GM19328 (cell line): Measurements from ENCODE around the gene SPTBN1.
"Not testable (repeated sequence)": the region's sequence is repeated elsewhere in the genome, so short reads cannot be mapped to it uniquely, and the experiment has no call there.

ENCODE experiments used
- ATAC-seq: cut with Tn5 transposase; IDR thresholded peaks from one replicate; pipeline ENCODE4 v1.9.1; 2021; ENCODE audit warnings: mild to moderate bottlenecking, moderate library complexity; ENCODE audit not compliant: unreplicated experiment

SPTBN1 gene

GRCh38 chr2:54524226-54524991 lies 68.3 kb downstream of the SPTBN1 start:
- no peak for ATAC-seq

GRCh38 chr2:54525321-54525720 lies 69.2 kb downstream of the SPTBN1 start:
- ATAC-seq = no peak

- no peak for ATAC-seq
Measured at GRCh38 chr2:54526226-54526879, 70.2 kb downstream of the SPTBN1 start.

DNA sequence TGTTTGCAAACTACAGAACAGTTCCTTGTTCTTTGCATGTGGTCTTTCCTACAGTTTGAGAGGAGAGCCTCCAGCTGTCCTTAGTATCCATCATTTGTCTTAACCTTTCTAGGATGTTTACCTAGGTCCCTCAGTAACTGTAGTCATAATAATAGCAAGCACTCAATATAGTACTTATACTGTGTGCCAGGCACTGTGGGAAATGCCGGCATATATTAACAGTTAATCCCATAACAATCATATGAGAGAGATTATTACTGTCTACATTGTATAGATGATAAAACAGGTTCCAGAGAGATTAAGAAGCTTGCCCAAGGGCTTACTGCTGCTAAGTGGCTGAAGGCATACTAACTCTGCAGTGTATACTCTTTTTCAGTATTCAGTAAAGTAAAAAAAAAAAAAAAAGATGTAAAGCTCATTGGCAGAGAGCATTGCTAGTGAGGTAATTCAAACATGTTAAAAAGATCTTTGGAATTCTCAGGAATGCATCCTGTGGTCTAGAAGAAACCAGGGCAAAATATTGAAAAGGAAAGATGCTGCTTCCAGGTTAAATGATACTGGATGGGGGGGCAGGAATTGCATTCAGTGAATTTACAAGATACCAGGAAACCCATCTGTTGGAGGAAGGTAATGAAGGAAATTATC lies 72.3 kb downstream of the SPTBN1 start:
- no peak for ATAC-seq

DNA sequence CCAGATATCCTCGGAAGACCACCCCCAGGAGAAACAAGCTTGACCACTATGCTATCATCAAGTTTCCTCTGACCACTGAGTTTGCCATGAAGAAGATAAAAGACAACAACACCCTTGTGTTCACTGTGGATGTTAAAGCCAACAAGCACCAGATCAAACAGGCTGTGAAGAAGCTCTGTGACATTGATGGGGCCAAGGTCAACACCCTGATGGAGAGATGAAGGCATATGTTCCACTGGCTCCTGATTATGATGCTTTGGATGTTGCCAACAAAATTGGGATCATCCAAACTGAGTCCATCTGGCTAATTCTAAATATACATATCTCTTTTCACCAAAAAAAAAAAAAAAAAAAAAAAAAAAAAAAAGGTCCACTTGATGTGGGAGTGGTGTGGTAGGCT lies 73.4 kb downstream of the SPTBN1 start:
- ATAC-seq = not testable (repeated sequence)

DNA sequence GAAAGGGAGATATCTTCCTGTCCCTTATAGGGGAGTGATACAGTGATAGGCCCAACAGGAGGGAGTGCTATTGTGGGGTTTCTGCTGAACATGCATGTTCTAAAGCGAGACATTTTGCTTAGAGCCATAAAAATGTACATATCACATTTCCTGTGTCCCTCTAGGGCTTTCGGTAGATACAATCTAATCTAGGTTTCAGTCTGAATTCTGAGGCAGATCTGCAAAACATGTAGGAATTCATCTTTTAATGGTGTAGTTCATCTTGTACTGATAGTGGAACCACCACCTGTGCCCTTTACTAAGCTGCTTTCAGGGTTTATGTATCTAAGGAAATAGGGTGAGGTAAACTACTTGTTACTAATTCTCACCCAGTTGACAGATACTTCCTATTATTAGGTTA lies 73.8 kb downstream of the SPTBN1 start:
- no peak for ATAC-seq

GRCh38 chr2:54531558-54531957 lies 75.4 kb downstream of the SPTBN1 start:
- ATAC-seq = no peak

DNA sequence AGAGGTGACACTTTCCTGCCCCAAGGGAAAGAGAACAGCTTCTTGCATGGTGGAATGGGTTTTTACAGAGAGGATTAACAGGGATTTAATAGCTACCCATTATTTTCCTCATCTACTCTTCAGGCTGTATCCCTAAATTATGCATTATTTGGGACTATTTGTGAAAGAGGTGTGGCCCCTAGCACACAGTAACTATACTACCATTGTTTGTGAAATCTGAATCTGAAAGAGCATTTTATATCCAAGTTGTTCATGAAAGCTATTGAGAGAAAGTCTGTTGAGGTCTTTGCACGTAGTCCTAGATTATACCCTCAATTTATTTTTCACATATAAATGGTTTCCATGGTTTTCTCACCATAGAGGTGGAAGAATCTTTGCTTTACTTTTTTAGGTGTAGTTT lies 78.1 kb downstream of the SPTBN1 start:
- no peak for ATAC-seq

DNA sequence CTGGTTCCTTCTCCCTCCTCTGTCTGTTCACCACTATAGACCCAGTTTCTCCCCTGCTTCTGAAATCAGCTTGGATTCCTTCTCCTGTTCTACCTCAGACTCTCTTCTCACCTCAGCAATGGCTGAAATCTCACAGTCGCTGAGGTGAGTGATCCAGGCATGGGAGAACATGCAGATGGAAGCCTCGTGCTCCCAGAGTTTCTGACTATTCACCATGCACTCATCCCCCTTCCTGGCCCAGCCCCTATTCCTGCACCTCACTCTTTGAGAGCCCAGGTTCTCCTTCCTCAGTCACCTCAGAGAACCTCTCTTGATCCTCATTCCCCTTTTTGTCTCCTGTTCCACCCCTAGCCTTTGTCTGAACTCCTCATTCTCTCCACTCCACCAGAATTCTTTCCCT lies 78.5 kb downstream of the SPTBN1 start:
- no peak for ATAC-seq

- ATAC-seq = no peak
Measured at GRCh38 chr2:54535599-54536195, 79.6 kb downstream of the SPTBN1 start.

- no peak for ATAC-seq
Measured at GRCh38 chr2:54536720-54537119, 80.6 kb downstream of the SPTBN1 start.

GRCh38 chr2:54538537-54538936 lies 82.4 kb downstream of the SPTBN1 start:
- no peak for ATAC-seq

DNA sequence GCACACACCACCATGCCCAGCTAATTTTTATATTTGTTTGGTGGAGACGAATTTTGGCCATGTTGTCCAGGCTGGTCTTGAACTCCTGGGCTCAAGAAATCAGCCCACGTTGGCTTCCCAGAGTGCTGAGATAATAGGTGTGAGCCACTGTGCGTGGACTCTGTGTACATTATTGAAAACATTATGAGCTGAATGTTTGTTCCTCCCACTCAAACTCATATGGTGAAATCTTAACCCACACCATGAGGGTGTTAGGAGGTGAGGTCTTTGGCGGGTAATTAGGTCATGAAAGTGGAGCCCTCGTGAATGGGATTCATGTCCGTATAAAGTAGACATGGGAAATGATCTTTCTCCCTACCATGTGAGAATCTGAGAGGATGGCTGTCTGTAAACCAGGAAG lies 83.6 kb downstream of the SPTBN1 start:
- no peak for ATAC-seq

GRCh38 chr2:54540194-54540593 lies 84.1 kb downstream of the SPTBN1 start:
- no peak for ATAC-seq

DNA sequence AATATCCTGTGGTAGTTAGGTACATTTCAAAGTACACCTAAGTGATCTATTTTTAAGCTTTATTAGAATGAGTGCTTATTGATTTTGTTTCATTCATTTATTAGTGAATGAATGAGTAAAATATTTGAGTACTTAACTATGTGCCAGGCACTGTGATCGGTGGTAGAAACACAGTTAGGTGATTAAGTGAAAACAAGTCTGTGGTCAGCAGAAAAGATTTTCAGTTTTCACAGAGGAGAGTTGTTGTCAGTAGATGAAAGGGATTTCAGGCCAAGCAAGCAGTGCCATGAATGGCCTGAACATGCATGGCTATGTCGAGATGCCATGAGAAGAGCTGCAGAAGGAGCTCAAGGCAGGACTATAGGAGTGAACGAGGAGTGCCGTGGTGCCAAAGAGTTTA lies 85.9 kb downstream of the SPTBN1 start:
- no peak for ATAC-seq

DNA sequence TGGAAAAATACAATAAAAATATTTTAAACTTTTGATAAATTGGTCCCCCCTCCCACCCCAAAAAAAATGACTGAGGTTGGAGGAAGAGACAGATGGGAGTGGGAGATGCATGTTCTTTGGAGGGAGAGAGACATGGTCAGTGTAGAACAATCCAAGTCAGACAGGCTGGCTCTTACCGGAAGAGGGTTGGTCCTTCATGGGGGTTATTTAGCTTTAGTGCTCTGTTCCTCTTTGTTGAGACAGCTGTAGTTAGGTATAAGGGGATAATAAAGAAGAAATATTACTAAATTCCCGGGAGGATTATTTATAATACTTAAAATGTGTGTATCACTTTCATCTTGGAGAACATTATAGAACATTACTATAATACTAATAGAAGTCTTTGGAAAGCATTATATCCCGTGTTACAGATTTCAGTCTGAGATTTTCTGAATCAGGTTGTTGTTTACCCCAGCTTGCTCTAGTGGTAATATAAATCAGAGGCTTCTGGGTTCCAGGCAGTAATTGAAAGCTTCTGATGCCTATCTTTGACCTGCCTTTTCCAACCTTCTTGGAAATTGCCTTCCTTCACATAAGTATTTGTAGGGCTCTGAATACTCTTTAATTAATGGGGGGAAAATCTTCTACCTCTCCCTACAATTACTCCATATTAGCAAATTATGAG lies 87.7 kb downstream of the SPTBN1 start:
- ATAC-seq = no peak

DNA sequence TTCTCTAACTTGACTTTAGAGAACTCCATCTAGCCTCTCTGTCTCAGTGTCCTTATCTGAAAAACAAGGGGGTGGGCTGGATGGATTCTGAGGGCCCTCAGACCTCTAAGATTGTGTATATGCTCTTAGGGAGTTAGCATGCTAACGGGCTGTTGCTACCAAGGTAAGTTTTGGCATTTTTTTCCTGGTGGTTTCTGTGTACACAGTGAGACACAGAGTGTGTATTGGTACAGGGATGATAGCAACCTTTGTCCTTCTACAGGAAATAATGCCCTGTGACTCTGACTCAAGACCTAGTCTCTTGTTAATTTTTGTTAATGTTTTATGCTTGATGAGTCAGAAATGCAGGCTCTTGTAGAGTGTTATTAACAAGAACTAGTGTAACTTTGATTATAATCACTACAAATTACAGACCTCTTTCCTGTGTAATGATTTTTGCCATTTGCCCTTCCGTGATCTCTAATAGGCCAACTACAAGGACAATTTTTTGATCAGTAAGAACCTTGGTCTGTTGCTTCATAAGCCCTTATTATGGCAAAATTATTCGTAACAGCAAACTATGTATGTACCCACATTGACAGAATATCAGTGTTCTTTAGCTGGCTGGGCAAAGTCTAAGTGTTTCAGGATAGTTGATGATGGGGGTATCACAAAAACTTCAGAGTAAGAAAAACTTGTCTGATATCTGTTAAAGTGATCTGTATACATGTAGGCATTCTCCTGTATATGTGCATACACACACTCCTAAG lies 89.7 kb downstream of the SPTBN1 start:
- ATAC-seq = no peak

DNA sequence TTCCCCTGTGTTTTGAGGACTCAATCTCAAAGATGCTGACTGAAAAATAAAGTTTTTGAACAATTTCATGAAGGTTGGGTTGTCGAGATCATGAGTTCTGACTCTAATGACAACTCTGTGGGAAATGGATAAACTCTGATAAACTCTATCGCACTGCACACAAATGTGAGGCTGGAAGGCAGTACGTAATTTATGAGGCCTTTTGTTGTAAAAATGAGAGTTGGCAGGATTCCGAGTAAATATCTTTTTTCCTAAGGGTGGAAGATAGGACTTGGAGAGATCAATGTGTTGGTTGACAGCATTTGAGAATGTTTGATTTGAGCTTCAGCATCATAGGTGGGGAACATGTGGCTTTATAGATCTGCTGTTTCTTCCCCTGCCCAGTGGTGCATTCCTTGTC lies 90.4 kb downstream of the SPTBN1 start:
- ATAC-seq = no peak

DNA sequence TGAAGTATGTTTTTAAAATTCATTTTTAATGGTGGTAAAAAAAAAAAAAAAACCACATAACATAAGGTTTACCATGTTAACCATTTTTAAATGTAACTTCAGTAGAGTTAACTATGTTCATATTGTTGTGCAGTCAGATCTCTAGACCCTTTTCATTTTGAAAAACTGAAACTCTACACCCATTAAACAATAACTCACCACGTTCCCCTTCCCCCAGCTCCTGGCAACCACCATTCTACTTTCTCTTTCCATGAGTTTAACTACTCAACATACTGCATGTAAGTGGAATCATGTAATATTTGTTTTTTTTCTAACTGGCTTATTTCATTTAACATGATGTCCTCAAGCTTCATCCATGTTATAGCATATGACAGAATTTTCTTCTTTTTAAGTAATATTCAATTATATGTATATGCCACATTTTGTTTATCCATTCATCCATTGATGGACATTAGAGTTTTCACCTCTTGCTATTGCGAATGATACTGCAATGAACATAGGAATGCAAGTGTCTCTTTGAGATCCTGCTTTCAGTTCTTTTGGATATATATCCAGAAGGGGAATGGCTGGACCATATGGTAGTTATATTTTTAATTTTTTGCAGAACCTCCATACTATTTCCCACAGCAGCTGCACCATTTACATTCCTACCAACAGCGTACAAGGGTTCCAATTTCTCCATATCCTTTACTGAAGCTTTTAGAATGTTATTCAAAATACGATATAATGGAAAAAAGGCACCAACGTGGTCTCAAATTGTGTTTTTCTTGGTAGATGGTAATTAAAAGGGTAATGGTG lies 91.0 kb downstream of the SPTBN1 start:
- ATAC-seq = no peak

GRCh38 chr2:54549430-54549829 lies 93.3 kb downstream of the SPTBN1 start:
- ATAC-seq = no peak
